ENCODE data around the gene GALNT4. TPM values are rescaled to one million over a fixed set of nuclear protein-coding genes. Genes with fewer than 3 reads are reported as not detected.

Gene GALNT4
- total and polyA plus RNA-seq, 9 of the 15 experiments (the other 6 are each of a cell fraction or from before 2014, with no cell fraction given) = 1.2 to 4.6 (median 3.4) TPM

DNA sequence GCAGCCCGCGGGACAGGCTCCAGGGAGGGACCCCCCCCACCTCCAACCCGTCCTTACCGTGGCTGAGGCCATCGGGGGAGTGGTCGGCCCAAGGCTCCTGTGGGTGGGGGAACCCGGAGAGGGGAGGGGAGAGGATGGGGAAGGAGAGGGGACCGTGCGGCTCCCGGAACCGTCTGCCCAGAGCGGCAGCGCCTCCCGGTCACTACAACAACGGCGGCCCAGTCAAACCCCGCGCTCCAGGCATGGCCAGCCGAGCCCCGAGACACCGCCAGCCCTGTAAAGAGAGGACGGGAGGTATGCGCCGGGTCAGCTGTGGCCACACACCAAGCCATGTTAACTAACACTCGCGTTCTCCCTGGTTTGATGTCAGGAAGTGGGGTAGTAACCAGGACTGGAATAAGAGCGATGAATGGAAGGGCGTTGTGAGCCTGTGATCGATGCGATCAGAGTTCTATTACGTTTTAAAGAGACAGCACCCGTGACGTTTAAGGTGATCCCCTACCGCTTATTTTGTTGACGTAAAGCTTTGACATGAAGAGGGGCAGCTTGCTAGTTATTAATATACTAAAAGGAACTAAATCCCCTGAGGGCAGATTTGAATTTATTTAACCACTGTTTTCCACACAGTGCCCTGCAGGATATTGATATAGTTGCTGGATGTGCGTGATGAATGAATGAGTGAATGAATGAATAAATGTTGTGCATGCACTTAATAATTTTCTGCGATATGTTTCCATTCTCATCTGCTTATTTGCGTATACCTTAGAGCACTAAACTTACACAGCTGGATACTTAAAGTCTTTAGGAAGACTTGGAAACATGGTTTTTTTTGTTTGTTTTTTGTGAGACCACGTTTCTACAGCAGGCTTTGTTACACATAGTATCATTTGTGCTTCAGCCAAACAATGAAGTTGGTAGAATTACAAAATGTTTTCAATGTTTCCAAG is 1.5 kb upstream of the GALNT4 start, which contains the start of gene POC1B (continued):
- peak; percentile 47; the same call in 1 of the 2 replicates for TF ChIP-seq POLR2A (conservative IDR thresholded peaks at IDR 0.05)
- TF ChIP-seq ZNF175 (CRISPR knock-in tag; IDR thresholded peaks at IDR 0.05; ENCODE audit: low read depth) = no peak
- TF ChIP-seq, protein P1, sequence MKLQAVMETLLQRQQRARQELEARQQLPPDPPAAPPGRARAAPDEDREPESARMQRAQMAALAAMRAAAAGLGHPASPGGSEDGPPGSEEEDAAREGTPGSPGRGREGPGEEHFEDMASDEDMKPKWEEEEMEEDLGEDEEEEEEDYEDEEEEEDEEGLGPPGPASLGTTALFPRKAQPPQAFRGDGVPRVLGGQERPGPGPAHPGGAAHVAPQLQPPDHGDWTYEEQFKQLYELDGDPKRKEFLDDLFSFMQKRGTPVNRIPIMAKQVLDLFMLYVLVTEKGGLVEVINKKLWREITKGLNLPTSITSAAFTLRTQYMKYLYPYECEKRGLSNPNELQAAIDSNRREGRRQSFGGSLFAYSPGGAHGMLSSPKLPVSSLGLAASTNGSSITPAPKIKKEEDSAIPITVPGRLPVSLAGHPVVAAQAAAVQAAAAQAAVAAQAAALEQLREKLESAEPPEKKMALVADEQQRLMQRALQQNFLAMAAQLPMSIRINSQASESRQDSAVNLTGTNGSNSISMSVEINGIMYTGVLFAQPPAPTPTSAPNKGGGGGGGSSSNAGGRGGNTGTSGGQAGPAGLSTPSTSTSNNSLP (IDR thresholded peaks at IDR 0.05; ENCODE audit: borderline replicate concordance, low read depth, low read length) = peak; percentile 20; the same call in 1 of the 2 replicates
- peak; percentile 82; the same call in 1 of the 2 replicates for TF ChIP-seq CTBP1 (IDR thresholded peaks at IDR 0.05; ENCODE audit: borderline replicate concordance)
- TF ChIP-seq FOXK2 (conservative IDR thresholded peaks at IDR 0.05 in 1 of 2, IDR thresholded peaks at IDR 0.05 in 1 of 2; ENCODE audit: low read depth in 2 of 2) = peak; percentile 88 to 91
- no peak for TF ChIP-seq CGGBP1 (CRISPR knock-in tag; IDR thresholded peaks at IDR 0.05)
- TF ChIP-seq ZNF512 (tag; IDR thresholded peaks at IDR 0.05) = no peak
- no peak for TF ChIP-seq CBFA2T3 (IDR thresholded peaks at IDR 0.05)
- no peak; the same call in 1 of the 2 replicates for TF ChIP-seq ATF1 (CRISPR knock-in tag; IDR thresholded peaks at IDR 0.05)
- TF ChIP-seq ATF1 (tag; IDR thresholded peaks at IDR 0.05) = peak; percentile 98
- no peak for TF ChIP-seq IRF2 (CRISPR knock-in tag; IDR thresholded peaks at IDR 0.05)
- TF ChIP-seq HDAC8 (tag; IDR thresholded peaks at IDR 0.05) = 0 out of 2 replicates have a peak, but pooled peaks have one; percentile 35
- no peak for TF ChIP-seq MCM7 (IDR thresholded peaks at IDR 0.05)
- TF ChIP-seq, protein P2, sequence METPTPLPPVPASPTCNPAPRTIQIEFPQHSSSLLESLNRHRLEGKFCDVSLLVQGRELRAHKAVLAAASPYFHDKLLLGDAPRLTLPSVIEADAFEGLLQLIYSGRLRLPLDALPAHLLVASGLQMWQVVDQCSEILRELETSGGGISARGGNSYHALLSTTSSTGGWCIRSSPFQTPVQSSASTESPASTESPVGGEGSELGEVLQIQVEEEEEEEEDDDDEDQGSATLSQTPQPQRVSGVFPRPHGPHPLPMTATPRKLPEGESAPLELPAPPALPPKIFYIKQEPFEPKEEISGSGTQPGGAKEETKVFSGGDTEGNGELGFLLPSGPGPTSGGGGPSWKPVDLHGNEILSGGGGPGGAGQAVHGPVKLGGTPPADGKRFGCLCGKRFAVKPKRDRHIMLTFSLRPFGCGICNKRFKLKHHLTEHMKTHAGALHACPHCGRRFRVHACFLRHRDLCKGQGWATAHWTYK (CRISPR knock-in tag; IDR thresholded peaks at IDR 0.05) = peak; percentile 90
- peak; percentile 51; the same call in 1 of the 2 replicates for TF ChIP-seq ETV5 (CRISPR knock-in tag; IDR thresholded peaks at IDR 0.05; ENCODE audit: low read depth)
- TF ChIP-seq ZFX (CRISPR knock-in tag; IDR thresholded peaks at IDR 0.05) = peak; percentile 59; the same call in 1 of the 2 replicates
- TF ChIP-seq, protein P3, sequence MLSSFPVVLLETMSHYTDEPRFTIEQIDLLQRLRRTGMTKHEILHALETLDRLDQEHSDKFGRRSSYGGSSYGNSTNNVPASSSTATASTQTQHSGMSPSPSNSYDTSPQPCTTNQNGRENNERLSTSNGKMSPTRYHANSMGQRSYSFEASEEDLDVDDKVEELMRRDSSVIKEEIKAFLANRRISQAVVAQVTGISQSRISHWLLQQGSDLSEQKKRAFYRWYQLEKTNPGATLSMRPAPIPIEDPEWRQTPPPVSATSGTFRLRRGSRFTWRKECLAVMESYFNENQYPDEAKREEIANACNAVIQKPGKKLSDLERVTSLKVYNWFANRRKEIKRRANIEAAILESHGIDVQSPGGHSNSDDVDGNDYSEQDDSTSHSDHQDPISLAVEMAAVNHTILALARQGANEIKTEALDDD (IDR thresholded peaks at IDR 0.05) = peak; percentile 90
- no peak for TF ChIP-seq CREB5 (CRISPR knock-in tag; IDR thresholded peaks at IDR 0.05)
- TF ChIP-seq KLF1 (tag; IDR thresholded peaks at IDR 0.05) = peak; percentile 59; the same call in 1 of the 2 replicates
- TF ChIP-seq MYC (IDR thresholded peaks at IDR 0.05; ENCODE audit: low read depth, low read length) = 0 out of 2 replicates have a peak, but pooled peaks have one; percentile 33
- TF ChIP-seq MYC (CRISPR knock-in tag; IDR thresholded peaks at IDR 0.05; ENCODE audit: borderline replicate concordance, low read depth) = no peak
